OCI-LY1 (cell line): ENCODE data around the gene ARID5B.

Experiments used
- H2AFZ ChIP-seq: fragments of 200-600 bp; sonication (generic), shearing (Covaris generic); 2 replicates; pipeline ENCODE4 v1.6.0; 2014; ENCODE audit warnings: antibody characterized with exemption, mild to moderate bottlenecking, low read length
- H3F3A ChIP-seq: fragments of 200-600 bp; sonication (generic), shearing (Covaris generic); 2 replicates; pipeline ENCODE4 v1.6.0; 2014; ENCODE audit warnings: mild to moderate bottlenecking, antibody characterized with exemption, low read length, moderate library complexity; ENCODE audit not compliant: insufficient read depth
- H3K27ac ChIP-seq: fragments of 200-600 bp; sonication (generic); 2 replicates; pipeline ENCODE4 v1.5.1; 2014; ENCODE audit warnings: low read length, mixed run types, mild to moderate bottlenecking, low read depth; ENCODE audit not compliant: poor library complexity, severe bottlenecking
- H3K27me3 ChIP-seq: fragments of 200-600 bp; sonication (generic); 2 replicates; pipeline ENCODE4 v1.6.0; 2014; ENCODE audit warnings: antibody characterized with exemption, mild to moderate bottlenecking, low read length, moderate library complexity; ENCODE audit not compliant: insufficient read depth
- H3K36me3 ChIP-seq: fragments of 200-600 bp; sonication (generic); 2 replicates; pipeline ENCODE4 v1.6.1; 2014; ENCODE audit warnings: mild to moderate bottlenecking, antibody characterized with exemption, low read length, moderate library complexity, mixed read lengths; ENCODE audit not compliant: insufficient read depth
- H3K4me1 ChIP-seq: fragments of 200-600 bp; sonication (generic); 2 replicates; pipeline ENCODE4 v1.5.1; 2014; ENCODE audit warnings: mild to moderate bottlenecking, low read length, moderate library complexity; ENCODE audit not compliant: insufficient read depth, severe bottlenecking
- H3K4me2 ChIP-seq: fragments of 200-600 bp; sonication (generic), shearing (Covaris generic); 2 replicates; pipeline ENCODE4 v1.6.1; 2014; ENCODE audit warnings: low read length
- H3K4me3 ChIP-seq: fragments of 200-600 bp; sonication (generic); 2 replicates; pipeline ENCODE4 v1.5.1; 2014; ENCODE audit warnings: low read length, low read depth, mild to moderate bottlenecking, mixed read lengths; ENCODE audit not compliant: poor library complexity, severe bottlenecking
- H3K79me2 ChIP-seq: fragments of 200-600 bp; shearing (Covaris generic); 2 replicates; pipeline ENCODE4 v1.6.1; 2016; ENCODE audit warnings: mixed run types, low read length, mixed read lengths; ENCODE audit not compliant: insufficient read depth
- H3K9ac ChIP-seq: fragments of 200-600 bp; sonication (generic), shearing (Covaris generic); 2 replicates; pipeline ENCODE4 v1.6.1; 2014; ENCODE audit warnings: mild to moderate bottlenecking, low read length, mixed read lengths
- H3K9me2 ChIP-seq: fragments of 200-600 bp; sonication (generic), shearing (Covaris generic); 2 replicates; pipeline ENCODE4 v1.6.1; 2014; ENCODE audit warnings: low read depth, mild to moderate bottlenecking, low read length, mixed read lengths
- H3K9me3 ChIP-seq: fragments of 200-600 bp; shearing (Covaris generic); 2 replicates; pipeline ENCODE4 v1.6.1; 2014; ENCODE audit warnings: low read length, mixed read lengths
- H4K20me1 ChIP-seq: fragments of 200-600 bp; sonication (generic), shearing (Covaris generic); 2 replicates; pipeline ENCODE4 v1.6.0; 2016; ENCODE audit warnings: mild to moderate bottlenecking, low read length; ENCODE audit not compliant: insufficient read depth
- CTCF ChIP-seq: fragments of 200-600 bp; sonication (generic), shearing (Covaris generic); IDR thresholded peaks from 2 replicates; pipeline ENCODE4 v1.5.1; 2017; ENCODE audit warnings: mild to moderate bottlenecking, antibody characterized with exemption, low read length, moderate library complexity, mixed read lengths
- EZH2 ChIP-seq: fragments of 200-600 bp; sonication (generic), shearing (Covaris generic); IDR thresholded peaks from 2 replicates; pipeline ENCODE4 v1.8.0; 2017; ENCODE audit warnings: borderline replicate concordance, mixed run types, mild to moderate bottlenecking, antibody characterized with exemption, low read length, moderate library complexity, mixed read lengths

ARID5B gene

GRCh38 chr10:62045765-62046521 lies 144.4 kb downstream of the ARID5B start:
- no peaks in the 10 kb centered on the region for H3K9me3 ChIP-seq
- peak overlapping the region; percentile 94 for H3K27ac ChIP-seq
- peak overlapping the region; percentile 94 for H3K4me2 ChIP-seq
- H3K9ac ChIP-seq: peak overlapping the region; percentile 87
- peaks cover 21% of the 10 kb centered on the region for H3K79me2 ChIP-seq
- TF ChIP-seq CTCF: no peak
- no peak for TF ChIP-seq EZH2
- H3K4me1 ChIP-seq: peaks cover 97% of the 10 kb centered on the region
- H4K20me1 ChIP-seq: no peaks in the 10 kb centered on the region
- no peaks in the 10 kb centered on the region for H3K36me3 ChIP-seq
- H3K27me3 ChIP-seq: no peaks in the 10 kb centered on the region
- H3K4me3 ChIP-seq: peak overlapping the region; percentile 71
- H3F3A ChIP-seq: peaks cover 13% of the 10 kb centered on the region; the same call in 1 of the 2 replicates
- no peaks in the 10 kb centered on the region for H3K9me2 ChIP-seq
- no peak overlapping the region for H2AFZ ChIP-seq

GRCh38 chr10:62046522-62047227 lies 145.2 kb downstream of the ARID5B start:
- Histone ChIP-seq H3K36me3 (peaks cover 3% of the 10 kb centered on the region; the same call in 1 of the 2 replicates), H3K9ac (peak overlapping the region; percentile 87), H2AFZ (no peak overlapping the region), H3K27ac (peak overlapping the region; percentile 94), H4K20me1 (no peaks in the 10 kb centered on the region), H3K79me2 (peaks cover 21% of the 10 kb centered on the region), H3K4me1 (peaks cover 97% of the 10 kb centered on the region), H3K9me3 (no peaks in the 10 kb centered on the region), H3K9me2 (no peaks in the 10 kb centered on the region), H3K27me3 (no peaks in the 10 kb centered on the region), H3F3A (peaks cover 13% of the 10 kb centered on the region; the same call in 1 of the 2 replicates), H3K4me2 (peak overlapping the region; percentile 94), H3K4me3 (peak overlapping the region; percentile 71)
- TF ChIP-seq CTCF: no peak
- no peak for TF ChIP-seq EZH2

- no peak overlapping the region for H2AFZ ChIP-seq
- peak overlapping the region; percentile 87 for H3K9ac ChIP-seq
- peaks cover 10% of the 10 kb centered on the region for H3K36me3 ChIP-seq
- no peaks in the 10 kb centered on the region for H4K20me1 ChIP-seq
- no peak for TF ChIP-seq CTCF
- no peak for TF ChIP-seq EZH2
- peak overlapping the region; percentile 94 for H3K4me2 ChIP-seq
- H3K9me3 ChIP-seq: no peaks in the 10 kb centered on the region
- peak overlapping the region; percentile 71 for H3K4me3 ChIP-seq
- peak overlapping the region; percentile 94 for H3K27ac ChIP-seq
- H3K79me2 ChIP-seq: peaks cover 21% of the 10 kb centered on the region
- H3K27me3 ChIP-seq: no peaks in the 10 kb centered on the region
- peaks cover 13% of the 10 kb centered on the region; the same call in 1 of the 2 replicates for H3F3A ChIP-seq
- no peaks in the 10 kb centered on the region for H3K9me2 ChIP-seq
- peaks cover 98% of the 10 kb centered on the region for H3K4me1 ChIP-seq
These were observed 145.9 kb downstream of the ARID5B start for GRCh38 chr10:62047228-62047892.
